ENCODE measurements around the gene TTLL5.
"Not testable (repeated sequence)": the region's sequence is repeated elsewhere in the genome, so short reads cannot be mapped to it uniquely, and the experiment has no call there.

The TTLL5 gene

GRCh38 chr14:75833326-75834020, 172.4 kb downstream of the TTLL5 start:
- H3K36me3 Mint-ChIP-seq, result no peaks in the 10 kb centered on the region
- no peak for ATAC-seq
- DNase-seq (ENCODE audit: low spot score in 2 of 2), result no peak
- no peak overlapping the region for H3K27ac Mint-ChIP-seq
- H3K4me1 Mint-ChIP-seq, result no peaks in the 10 kb centered on the region
- no peak overlapping the region for H3K4me3 Mint-ChIP-seq
- no peaks in the 10 kb centered on the region for H3K9me3 Mint-ChIP-seq

DNA sequence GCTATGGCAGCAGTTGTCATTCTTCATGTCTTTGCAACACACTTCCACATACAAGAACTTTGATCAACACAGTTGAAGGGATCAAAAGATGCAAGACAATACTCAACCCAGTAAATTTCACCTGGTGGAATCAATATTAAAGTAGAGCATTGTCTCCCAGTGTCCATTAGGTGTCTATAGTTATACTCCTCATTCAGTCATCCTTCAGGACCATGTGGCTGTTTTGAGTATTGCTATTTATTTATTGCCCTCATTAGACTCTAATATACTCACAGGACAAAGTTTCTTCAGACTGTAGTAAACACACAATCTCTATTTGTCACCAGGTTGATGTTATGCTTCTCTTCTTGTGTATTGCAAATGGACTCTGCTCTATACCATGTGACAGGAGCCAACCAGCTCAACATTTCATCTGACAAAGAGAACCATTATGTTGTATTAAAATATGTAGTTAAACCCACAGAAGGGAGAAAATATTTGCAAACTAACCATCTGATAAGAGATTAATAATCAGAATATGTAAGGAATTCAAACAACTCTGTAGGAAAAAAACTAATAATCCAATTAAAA, 174.2 kb downstream of the TTLL5 start:
- Mint-ChIP-seq H3K36me3 (no peaks in the 10 kb centered on the region), H3K4me1 (no peaks in the 10 kb centered on the region), H3K9me3 (peaks cover 2% of the 10 kb centered on the region), H3K27ac (no peak overlapping the region), H3K4me3 (no peak overlapping the region)
- DNase-seq (ENCODE audit: low spot score in 2 of 2) (no peak), ATAC-seq (no peak)

DNA sequence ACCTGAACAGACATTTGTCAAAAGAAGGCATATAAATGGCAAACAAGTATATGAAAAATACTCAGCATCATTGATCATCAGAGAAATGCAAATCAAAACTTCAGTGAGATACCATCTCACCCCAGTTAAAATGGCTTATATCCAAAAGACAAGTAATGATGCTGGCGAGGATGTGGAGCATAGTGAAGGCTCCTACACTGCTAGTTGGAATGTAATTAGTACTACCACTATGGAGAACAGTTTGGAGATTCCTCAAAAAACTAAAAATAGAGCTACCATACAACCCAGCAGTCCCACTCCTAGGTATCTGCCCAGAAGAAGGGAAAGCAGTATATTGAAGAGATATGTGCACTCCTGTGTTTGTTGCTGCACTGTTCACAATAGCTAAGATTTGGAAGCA, 174.7 kb downstream of the TTLL5 start:
- Mint-ChIP-seq H3K4me1 (no peaks in the 10 kb centered on the region), H3K4me3 (no peak overlapping the region), H3K27ac (no peak overlapping the region), H3K36me3 (no peaks in the 10 kb centered on the region), H3K9me3 (peaks cover 2% of the 10 kb centered on the region)
- DNase-seq (ENCODE audit: low spot score in 2 of 2) (no peak), ATAC-seq (no peak)

DNA sequence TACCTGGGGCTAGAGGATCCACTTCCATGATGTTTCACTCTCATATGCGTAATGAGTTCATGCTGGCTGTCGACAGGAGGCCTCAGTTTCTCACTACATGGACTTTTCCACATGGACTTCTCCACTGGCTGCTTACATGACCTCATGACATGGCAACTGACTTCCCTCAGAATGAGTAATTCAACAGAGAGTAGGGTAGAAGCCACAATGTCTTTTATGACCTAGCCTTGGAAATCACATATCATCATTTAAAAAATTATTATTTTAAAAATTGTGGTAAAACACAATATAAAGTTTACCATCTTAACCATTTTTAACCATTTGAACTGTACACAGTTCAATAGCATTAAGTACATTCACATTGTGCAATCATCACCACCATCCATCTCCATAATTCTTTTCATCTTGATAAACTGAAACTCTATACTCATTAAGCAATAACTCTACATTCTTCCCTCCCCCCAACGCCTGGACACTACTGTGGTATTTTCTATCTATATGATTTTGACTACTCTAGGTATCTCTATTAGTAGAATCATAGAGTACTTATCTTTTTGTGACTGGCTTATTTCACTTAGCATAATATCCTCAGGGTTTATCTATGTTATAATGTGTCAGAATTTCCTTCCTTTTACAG, 176.2 kb downstream of the TTLL5 start:
- ATAC-seq, result peak; percentile 64
- H3K36me3 Mint-ChIP-seq, result no peaks in the 10 kb centered on the region

GRCh38 chr14:75840911-75841310, 179.9 kb downstream of the TTLL5 start:
- no peak overlapping the region for H3K27ac Mint-ChIP-seq
- DNase-seq (ENCODE audit: low spot score in 2 of 2) (no peak), ATAC-seq (no peak)
- no peaks in the 10 kb centered on the region for H3K4me1 Mint-ChIP-seq
- no peak overlapping the region for H3K4me3 Mint-ChIP-seq
- peaks cover 2% of the 10 kb centered on the region for H3K9me3 Mint-ChIP-seq
- H3K36me3 Mint-ChIP-seq, result no peaks in the 10 kb centered on the region

More for the DNA sequence above, 176.2 kb downstream of the TTLL5 start:
- H3K9me3 Mint-ChIP-seq, result peaks cover 2% of the 10 kb centered on the region
- H3K4me1 Mint-ChIP-seq, result no peaks in the 10 kb centered on the region
- no peak overlapping the region for H3K4me3 Mint-ChIP-seq
- no peak for DNase-seq (ENCODE audit: low spot score in 2 of 2)
- H3K27ac Mint-ChIP-seq, result no peak overlapping the region

DNA sequence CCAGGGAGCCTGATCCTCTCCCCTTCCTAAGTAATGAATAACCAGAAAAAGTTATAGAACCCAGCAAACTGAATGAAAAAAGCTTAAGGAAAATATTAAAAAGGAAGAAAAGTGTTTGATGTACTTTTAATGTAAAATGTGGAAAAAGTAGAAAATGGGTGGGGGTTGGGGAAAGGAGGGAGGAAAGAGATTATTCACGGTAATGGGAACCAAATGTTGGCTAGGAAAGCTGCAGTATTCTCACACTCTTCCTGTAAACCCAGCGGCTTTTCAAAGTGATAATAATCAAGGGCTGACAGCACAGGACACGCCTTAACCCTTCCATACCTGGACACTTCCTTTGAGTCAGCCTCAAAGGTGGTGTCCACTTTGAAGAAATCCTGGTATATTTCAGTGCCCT, 181.5 kb downstream of the TTLL5 start:
- DNase-seq (ENCODE audit: low spot score in 2 of 2) (no peak), ATAC-seq (no peak)
- no peak overlapping the region for H3K27ac Mint-ChIP-seq
- H3K4me3 Mint-ChIP-seq, result no peak overlapping the region
- no peaks in the 10 kb centered on the region for H3K4me1 Mint-ChIP-seq
- H3K36me3 Mint-ChIP-seq, result no peaks in the 10 kb centered on the region
- peaks cover 2% of the 10 kb centered on the region for H3K9me3 Mint-ChIP-seq

- Mint-ChIP-seq H3K9me3 (no peaks in the 10 kb centered on the region), H3K36me3 (no peaks in the 10 kb centered on the region)
Measured at GRCh38 chr14:75844486-75844885, 183.4 kb downstream of the TTLL5 start.

GRCh38 chr14:75845136-75845804, 184.2 kb downstream of the TTLL5 start:
- no peak for DNase-seq (ENCODE audit: low spot score in 2 of 2)
- no peak overlapping the region for H3K27ac Mint-ChIP-seq
- H3K36me3 Mint-ChIP-seq, result no peaks in the 10 kb centered on the region
- no peaks in the 10 kb centered on the region for H3K9me3 Mint-ChIP-seq
- no peak for ATAC-seq
- no peaks in the 10 kb centered on the region for H3K4me1 Mint-ChIP-seq
- no peak overlapping the region for H3K4me3 Mint-ChIP-seq

More at GRCh38 chr14:75844486-75844885, 183.4 kb downstream of the TTLL5 start:
- Mint-ChIP-seq H3K4me1 (no peaks in the 10 kb centered on the region), H3K4me3 (no peak overlapping the region), H3K27ac (no peak overlapping the region)
- ATAC-seq (no peak), DNase-seq (ENCODE audit: low spot score in 2 of 2) (no peak)

DNA sequence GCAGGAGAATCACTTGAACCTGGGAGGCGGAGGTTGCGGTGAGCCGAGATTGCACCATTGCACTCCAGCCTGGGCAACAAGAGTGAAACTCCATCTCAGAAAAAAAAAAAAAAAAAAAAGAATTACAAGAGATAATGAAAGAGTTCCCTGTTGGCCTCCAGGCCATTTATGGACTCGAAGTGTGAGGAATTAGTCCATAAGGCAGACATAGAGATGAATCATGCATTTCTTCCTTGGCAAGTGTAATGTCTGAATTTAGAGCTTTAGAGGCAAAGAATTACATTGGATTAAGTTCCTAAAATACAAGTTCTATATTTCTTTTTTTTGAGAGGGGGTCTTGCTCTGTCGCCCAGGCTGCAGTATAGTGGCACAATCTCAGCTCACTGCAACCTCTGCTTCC, 185.6 kb downstream of the TTLL5 start:
- not testable (repeated sequence) for DNase-seq (ENCODE audit: low spot score in 2 of 2); ATAC-seq; H3K27ac Mint-ChIP-seq; H3K4me3 Mint-ChIP-seq; H3K9me3 Mint-ChIP-seq; H3K4me1 Mint-ChIP-seq; H3K36me3 Mint-ChIP-seq

- H3K4me3 Mint-ChIP-seq, result no peak overlapping the region
- no peaks in the 10 kb centered on the region for H3K36me3 Mint-ChIP-seq
- H3K9me3 Mint-ChIP-seq, result no peaks in the 10 kb centered on the region
- no peaks in the 10 kb centered on the region for H3K4me1 Mint-ChIP-seq
- DNase-seq (ENCODE audit: low spot score in 2 of 2) (no peak), ATAC-seq (no peak)
- H3K27ac Mint-ChIP-seq, result no peak overlapping the region
Measured at GRCh38 chr14:75847584-75847983, 186.5 kb downstream of the TTLL5 start.

- no peak overlapping the region for H3K4me3 Mint-ChIP-seq
- no peaks in the 10 kb centered on the region for H3K9me3 Mint-ChIP-seq
- no peaks in the 10 kb centered on the region for H3K36me3 Mint-ChIP-seq
- DNase-seq (ENCODE audit: low spot score in 2 of 2) (no peak), ATAC-seq (no peak)
- H3K4me1 Mint-ChIP-seq, result no peaks in the 10 kb centered on the region
- no peak overlapping the region for H3K27ac Mint-ChIP-seq
Measured at GRCh38 chr14:75848167-75848913, 187.3 kb downstream of the TTLL5 start.

GRCh38 chr14:75849300-75849895, 188.4 kb downstream of the TTLL5 start:
- DNase-seq (ENCODE audit: low spot score in 2 of 2) (no peak), ATAC-seq (no peak)
- H3K9me3 Mint-ChIP-seq, result no peaks in the 10 kb centered on the region
- no peak overlapping the region for H3K4me3 Mint-ChIP-seq
- no peaks in the 10 kb centered on the region for H3K4me1 Mint-ChIP-seq
- H3K36me3 Mint-ChIP-seq, result no peaks in the 10 kb centered on the region
- H3K27ac Mint-ChIP-seq, result no peak overlapping the region

DNA sequence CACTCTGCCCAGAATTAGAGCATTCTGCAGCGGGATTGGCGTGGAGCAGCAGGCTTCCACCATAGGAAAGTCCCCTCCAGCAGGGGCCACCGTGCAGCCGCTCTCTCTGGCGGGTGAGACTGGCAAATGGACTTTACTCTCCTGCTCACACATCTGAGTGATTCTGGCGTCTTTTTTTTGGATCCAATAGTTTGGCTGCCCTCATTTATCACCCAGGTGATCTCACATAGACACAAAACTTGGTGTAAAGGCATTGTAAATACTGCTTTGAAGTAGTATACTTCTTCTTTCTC, 190.5 kb downstream of the TTLL5 start:
- H3K36me3 Mint-ChIP-seq, result peaks cover 6% of the 10 kb centered on the region
- no peak for ATAC-seq

GRCh38 chr14:75854111-75854799, 193.2 kb downstream of the TTLL5 start:
- ATAC-seq (no peak), DNase-seq (ENCODE audit: low spot score in 2 of 2) (no peak)
- no peak overlapping the region for H3K4me3 Mint-ChIP-seq
- H3K36me3 Mint-ChIP-seq, result peaks cover 6% of the 10 kb centered on the region
- no peak overlapping the region for H3K27ac Mint-ChIP-seq
- H3K9me3 Mint-ChIP-seq, result no peaks in the 10 kb centered on the region
- no peaks in the 10 kb centered on the region for H3K4me1 Mint-ChIP-seq

More for the DNA sequence above, 190.5 kb downstream of the TTLL5 start:
- H3K27ac Mint-ChIP-seq, result no peak overlapping the region
- no peak overlapping the region for H3K4me3 Mint-ChIP-seq
- H3K9me3 Mint-ChIP-seq, result no peaks in the 10 kb centered on the region
- DNase-seq (ENCODE audit: low spot score in 2 of 2), result no peak
- no peaks in the 10 kb centered on the region for H3K4me1 Mint-ChIP-seq

All from stimulated activated effector memory CD8-positive, alpha-beta T cell treated with anti-CD3 and anti-CD28 coated beads, Interleukin-12 subunit alpha, Interleukin-12 subunit beta, amount 100 ng/mL, for 72 hours (primary cell).